ENCODE results near the gene EFS.
"Not testable (repeated sequence)": the region's sequence is repeated elsewhere in the genome, so short reads cannot be mapped to it uniquely, and the experiment has no call there.

EFS gene, protein sequence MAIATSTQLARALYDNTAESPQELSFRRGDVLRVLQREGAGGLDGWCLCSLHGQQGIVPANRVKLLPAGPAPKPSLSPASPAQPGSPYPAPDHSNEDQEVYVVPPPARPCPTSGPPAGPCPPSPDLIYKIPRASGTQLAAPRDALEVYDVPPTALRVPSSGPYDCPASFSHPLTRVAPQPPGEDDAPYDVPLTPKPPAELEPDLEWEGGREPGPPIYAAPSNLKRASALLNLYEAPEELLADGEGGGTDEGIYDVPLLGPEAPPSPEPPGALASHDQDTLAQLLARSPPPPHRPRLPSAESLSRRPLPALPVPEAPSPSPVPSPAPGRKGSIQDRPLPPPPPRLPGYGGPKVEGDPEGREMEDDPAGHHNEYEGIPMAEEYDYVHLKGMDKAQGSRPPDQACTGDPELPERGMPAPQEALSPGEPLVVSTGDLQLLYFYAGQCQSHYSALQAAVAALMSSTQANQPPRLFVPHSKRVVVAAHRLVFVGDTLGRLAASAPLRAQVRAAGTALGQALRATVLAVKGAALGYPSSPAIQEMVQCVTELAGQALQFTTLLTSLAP

DNA sequence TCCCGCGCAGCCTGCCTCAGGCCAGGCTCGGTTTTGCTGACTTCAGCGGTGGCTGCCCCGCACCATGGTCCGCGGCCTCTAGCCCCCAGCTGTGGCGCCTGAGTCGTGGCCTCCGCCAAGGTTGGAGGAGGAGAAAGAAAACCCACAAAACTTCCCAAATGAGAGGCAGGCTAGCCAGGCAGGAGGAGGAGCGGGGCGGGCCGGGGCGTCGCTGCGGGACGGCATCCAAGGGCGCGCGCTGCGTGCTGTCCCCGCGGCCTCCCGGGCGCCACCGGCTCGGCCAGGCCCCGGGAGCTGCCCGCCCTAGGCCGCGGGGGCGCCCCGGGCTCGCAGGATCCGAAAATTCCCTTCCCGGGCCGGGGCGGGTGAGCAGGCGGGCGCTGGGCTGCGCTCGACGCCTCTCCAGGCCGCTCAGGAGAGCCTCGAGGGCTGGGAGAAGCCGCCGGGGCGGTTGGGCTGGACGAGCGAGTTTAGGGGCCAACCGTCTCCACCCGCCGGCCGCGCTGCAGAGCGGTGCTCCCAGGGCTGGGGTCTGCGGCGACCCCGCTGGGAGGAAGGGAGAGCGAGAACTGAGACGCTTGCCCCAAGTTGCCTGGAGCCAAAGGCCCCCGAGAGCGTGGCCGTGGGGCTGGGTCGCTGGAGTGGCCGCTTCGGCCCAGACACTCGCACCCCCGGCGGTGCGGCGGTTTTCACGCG is at the start of gene EFS:
Gene EFS, minus strand, starts transcription at position 137 of the 696 bp plus-strand sequence. CDS start 147 bp downstream, outside the sequence.
- DNase-seq = no peak

DNA sequence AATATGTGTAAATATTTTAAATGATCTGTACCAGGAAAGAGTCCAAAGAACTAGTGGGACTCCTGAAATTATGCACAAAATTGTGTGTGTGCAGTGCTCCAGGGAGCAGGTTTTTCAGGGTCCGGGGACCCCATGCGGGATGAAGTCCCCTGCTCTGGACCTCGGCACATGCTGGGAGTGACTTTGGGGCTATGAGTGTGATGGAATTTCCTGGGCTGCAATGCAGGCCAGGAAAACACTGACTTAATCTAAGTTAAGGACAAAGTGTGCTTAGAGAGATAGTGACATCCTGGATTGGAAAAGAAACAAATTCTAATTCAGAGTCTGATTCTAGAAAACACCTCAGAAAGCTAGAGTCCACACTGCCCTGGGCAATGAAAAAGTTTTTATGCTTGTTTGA is 49.3 kb upstream of the EFS start:
- DNase-seq = no peak

DNA sequence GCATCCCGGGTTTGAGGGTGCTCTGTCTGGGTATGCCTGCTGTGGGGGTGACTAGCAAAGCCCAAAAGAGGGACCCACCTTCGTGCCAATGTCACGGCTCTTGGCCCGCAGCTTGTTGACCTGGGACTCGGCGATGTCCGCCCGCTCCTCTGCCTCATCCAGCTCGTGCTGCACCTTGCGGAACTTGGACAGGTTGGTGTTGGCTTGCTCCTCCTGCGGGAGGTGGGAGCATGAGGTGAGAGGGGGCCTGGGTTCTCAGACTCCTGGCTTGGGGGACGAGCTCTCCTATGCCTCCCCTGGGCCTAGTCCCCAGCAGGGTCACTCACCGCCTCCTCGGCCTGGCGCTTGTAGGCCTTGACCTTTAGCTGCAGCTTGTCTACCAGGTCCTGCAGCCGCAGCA is 48.7 kb upstream of the EFS start:
- DNase-seq = no peak

DNA sequence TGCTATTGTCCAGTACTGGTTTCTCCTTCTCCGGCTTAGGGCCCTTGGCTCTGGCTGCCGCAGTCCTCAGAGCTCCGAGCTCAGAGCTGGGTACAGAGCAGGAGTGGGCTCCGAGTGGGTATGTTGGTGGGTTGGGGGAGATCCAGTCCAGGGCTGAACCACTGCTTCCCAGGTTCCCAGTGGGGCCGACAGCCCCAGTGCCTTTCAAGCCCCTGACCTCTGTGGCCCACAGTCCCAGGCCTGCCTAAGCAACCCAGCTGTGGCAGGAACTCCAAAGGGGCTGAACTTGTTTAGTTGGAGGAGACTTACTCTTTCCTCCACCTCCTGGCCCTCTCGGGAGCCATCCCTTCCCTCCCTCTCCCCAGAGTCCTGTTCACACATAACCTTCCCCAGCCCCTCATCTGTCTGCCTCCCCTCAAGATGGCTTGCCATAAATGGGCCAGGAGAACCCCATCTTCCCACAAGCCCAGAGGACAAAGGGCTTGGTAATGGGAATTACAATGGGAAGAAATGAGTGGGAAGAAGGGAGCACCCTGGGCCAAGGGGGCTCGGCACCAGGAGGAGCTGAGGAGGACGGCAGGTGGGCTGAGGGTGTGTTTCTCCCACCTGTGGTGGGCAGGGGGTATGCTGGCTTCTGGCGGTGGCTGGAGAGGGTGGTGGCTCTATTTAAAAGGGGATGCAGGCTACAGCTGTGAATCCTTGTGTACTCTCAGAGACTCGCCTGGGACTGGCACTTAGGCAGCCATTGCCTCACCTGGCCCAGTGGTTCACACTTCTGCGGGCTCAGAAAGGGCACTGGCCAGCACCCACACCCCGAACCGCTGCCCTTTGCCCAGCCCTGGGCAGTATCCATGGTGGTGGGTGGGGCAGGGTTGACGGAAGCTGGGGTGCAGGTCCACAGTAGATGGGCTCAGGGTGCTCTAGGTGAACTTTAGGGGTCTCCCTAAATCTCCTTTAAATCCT is 46.9 kb upstream of the EFS start:
- DNase-seq = no peak

DNA sequence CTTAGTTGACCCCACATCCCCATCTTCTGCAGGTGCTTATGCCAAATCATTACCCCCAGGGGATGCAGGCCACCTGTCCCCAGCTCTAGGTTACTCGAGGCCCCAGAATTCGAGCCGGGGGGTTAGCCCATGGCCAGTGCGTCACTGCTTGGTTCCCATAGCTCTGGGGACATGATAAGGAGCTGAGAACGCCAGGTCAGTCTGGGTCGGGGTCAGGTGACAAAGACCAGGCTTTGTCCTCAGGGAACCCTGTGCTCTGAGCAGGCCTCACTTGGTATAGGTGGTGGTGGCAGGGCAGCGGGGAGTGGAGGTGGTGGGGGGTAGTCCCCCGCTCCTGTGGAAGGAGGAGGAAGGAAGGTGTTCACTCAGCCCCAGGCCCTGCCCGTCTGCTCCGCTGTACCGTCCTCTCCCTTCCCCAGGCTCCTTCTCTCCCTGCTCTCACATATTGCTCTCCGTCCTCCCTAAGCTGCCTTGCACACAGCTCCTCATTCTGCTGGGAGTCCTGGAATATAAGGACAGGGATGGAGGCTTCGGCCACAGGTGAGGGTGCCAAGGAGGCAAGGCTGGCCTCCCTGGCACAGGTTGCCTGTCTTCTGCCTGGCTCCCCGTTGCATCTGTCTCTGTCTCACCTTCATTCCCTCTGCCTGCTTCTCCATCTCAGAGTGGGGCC is 45.1 kb upstream of the EFS start:
- no peak for DNase-seq

DNA sequence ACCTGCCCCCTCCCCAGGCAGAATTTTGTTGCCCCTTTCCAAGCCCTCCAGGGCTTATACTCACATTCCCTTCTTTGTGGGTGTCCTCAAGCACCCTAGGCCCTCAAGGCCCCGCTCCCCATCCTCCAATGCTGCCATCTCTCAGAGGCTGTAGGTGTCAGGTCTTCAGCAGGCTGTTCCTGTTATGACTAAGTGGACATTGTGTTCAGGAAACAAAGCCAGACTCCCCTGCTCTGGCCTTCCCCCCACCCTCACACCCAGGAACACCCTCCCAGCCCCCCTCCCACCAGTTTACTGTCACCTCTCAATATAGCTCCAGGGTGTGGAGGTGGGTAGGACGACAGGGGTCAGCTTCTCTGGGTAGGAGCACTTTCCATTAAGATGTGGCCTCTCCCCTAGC is 44.5 kb upstream of the EFS start:
- no peak for DNase-seq

DNA sequence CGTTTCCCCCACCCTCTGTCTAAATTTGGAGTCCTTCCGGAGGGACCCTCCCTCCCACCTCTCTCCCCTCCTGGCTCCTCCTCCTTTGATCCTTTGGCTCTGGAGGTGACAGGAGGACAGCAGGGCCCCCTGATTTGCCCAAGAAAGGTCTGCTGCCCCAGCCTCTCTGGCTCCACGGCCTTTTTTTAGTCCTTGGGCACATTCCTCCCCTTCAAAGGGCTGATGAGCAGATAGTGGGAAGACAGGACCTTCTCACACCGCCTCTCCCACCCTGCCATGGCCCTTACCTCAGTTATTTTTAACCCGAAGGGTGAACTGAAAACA is 43.3 kb upstream of the EFS start:
- DNase-seq = no peak

DNA sequence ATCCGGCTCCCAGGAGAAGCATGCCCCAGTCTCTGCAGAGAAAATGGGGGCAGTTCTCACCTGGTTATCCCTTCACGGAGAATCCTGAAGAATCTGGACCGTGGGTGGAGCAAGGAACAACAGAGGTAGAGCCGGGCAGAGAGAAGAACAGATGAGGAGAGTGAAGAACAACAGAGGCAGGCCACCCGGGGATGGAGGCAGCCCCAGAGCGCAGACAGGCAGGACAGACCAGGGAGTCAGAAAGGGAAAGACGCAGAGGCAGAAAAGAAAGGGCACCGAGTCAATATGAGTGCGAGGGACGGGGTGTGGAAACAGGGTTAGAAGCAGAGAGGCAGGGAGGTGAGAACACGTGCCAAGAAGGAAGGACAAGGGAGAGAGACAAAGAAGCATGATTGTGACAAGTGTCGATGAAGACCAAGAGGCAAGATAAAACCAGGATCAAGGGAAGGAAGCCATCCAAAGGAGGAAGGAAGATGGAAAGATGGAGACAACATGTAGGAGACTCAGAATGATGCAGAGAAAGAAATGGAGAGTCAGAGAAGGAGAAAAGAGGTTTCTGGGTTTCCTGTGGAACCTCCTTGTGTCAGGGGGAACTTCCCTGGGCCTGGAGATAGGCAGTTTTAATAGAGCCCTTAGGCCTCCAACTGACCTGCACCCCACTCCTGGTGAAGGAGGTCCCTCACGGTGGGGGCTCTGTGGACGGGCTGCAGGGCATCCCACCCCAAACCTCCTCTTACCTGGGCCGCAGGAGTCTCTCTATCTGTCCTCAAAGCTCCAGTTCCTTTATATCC is 42.7 kb upstream of the EFS start, which contains the start of gene MYH6:
Gene MYH6, minus strand, starts transcription at position 758 of the 791 bp plus-strand sequence. CDS start 1,050 bp downstream, outside the sequence.
- no peak for DNase-seq

DNA sequence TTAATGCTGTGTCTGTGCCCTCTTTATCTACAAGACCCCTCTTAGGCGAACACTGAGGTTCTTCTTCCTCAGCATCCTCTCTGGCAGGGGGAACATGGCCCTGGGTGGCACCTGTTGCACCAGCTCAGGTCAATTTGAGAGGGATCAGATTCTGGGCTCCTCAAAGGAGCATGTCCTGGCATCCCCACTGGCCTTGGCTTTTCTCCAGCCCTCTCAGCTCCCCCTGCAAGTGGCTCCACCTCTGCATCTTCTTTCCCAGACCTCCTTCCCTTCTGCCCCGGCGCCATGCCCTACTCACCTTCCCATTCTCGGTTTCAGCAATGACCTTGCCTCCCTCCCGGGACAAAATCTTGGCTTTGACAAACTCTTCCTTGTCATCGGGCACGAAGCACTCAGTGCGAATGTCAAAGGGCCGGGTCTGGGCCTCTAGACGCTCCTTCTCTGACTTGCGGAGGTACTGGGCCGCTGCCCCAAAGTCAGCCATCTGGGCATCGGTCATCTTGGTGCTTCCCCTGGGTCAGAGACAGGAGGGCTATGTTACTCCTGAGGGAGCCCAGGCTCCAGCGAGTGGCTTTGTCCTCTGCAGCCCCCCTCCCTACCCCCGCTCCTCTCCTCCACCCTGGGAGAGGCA is 41.9 kb upstream of the EFS start:
- no peak for DNase-seq

DNA sequence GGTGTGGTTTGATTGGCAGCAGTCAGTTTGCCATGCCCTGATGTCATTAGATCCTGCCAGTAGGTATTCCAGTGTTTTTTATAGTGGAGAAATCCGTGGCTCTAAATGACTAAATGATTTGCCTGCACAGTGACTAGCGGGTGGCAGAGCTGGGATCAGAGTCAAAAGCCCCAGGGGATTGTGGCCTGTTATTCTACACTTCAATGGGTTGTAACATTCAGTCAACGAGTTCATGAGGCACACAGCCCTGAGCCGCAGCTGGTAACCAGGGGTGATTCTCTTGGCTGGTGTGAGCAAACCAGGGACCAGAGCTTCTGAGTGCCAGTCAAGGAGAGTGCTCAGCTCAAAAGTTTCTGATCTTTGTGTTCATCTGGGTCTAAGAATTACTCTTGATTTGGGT is 41.3 kb upstream of the EFS start:
- no peak for DNase-seq

DNA sequence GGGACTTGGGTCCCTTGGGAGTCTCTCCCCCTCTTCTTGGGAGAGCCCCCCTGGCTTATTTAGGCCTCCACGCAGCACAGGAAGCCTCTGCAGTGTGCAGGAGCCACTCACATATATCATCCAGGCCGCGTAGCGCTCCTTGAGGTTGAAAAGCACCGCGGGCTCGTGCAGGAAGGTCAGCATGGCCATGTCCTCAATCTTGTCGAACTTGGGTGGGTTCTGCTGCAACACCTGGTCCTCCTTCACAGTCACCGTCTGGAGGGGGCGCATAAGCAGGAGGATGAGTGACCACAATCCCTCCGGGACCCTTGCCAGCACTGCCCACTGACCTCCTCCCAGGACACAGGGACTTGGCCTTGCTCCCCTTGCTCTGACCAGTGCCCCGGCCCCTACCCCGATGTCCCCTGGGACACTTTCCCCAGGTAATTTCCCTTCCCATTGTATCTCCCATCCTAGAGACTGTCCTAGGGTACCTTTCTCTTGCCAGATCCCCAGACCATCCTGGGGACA is 40.6 kb upstream of the EFS start:
- DNase-seq = no peak

DNA sequence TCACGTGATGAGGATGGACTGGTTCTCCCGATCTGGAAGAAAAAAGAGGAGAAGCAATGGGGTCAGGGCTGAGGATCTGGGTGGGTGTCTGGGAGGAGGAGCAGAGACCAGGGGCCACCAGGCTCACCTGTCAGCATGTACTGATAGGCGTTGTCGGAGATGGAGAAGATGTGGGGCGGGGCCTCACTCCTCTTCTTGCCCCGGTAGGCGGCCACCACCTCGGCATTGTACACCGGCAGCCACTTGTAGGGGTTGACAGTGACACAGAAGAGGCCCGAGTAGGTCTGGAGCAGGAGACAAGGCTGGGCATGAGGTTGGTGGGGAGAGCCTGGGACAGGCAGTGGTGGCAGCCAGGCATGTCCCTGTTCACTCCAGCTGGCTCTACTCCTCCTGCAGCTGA is 40.1 kb upstream of the EFS start:
- no peak for DNase-seq

DNA sequence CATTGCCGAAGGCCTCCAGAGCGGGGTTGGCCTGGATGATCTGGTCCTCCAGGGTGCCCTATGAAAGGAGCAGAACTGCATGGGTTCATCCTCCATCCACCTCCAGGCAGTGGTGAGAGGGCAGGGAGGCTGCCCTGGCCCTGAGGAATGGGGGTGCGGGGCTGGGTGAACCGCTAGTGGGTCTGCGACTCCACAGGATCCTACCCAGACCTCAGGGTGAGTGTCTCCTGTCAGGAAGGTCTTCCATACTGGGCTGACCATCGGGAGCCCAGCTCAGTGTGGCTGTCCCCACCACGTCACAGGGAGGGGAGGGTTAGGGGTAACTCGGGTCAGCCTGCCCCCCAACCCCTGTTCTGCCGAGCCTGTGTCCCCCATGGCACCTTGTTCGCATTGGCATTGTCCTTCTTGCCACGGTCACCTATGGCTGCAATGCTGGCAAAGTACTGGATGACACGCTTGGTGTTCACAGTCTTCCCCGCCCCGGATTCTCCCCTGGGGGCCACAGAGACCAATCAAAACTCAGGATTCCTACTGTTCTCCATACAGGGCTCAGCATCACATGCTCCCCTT is 39.4 kb upstream of the EFS start:
- DNase-seq = no peak

DNA sequence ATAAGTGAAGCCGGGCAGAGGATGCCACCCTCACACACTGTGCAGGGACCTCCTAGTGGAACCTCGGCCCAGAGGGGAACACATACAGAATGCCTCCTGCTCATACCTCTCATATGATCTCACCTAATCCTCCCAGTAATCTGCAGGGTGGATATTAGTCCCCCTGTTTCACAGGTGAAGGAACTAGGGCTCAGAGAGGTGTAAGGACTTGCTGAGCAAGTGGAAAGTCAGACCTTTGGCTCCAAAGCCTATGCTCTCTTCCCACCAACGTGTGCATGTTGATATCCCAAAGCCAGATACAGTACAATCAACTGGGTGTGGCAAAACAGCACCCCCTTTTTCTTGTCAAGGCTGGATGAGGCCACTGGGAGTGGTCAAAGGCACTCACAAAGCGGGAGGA is 38.9 kb upstream of the EFS start:
- no peak for DNase-seq

DNA sequence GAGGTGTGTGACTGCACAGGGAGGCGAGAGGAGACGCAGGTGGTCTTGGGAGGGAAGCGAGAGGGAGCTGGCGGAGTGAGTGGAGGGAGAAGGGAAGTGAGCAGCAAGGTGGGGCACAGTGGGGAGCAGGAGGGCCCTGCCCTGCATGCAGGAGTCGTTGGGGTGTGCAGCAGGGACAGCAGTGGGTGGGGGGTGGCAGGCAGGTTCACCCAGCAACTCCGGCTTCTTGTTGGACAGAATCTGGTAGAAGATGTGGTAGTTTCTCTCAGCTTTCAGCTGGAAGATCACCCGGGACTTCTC is 38.1 kb upstream of the EFS start:
- DNase-seq = no peak

DNA sequence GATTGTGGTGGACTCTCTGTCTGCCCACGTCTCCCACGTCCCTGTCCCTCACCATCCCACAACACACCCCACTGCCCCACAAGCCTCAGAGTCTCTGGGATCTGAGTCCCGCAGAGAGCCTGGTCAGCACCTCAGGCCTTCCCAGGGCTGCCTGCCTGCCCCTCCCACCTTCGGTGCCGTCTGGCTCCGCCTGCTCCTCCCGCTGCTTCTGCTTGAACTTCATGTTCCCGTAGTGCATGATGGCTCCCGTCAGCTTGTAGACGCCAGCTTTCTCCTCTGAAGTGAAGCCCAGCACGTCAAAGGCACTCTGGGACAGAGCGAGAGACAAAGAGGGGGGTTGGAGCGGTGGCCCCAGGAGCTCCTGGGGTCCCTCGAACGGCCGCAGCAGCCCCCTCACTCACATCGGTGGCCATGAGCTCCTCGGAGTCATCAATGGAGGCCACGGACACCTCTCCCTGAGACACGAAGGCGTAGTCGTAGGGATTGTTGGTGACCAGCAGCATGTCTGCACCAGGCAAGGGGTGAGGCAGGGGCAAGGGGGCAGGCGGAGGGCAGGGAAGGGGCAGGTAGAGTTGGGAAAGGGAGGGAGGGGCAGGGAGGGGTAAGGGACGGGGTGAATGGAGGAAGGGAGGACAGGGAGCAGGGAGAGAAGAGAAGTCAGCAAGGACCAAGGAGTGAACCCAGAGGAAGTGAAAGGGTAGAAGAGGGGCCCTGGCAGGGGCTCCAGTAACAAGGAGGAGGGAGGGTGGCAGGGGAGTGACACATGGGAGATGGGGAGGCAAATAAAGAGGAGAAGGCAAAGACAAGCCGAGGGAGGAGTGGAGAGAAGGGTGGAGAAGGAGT is 37.5 kb upstream of the EFS start:
- no peak for DNase-seq

DNA sequence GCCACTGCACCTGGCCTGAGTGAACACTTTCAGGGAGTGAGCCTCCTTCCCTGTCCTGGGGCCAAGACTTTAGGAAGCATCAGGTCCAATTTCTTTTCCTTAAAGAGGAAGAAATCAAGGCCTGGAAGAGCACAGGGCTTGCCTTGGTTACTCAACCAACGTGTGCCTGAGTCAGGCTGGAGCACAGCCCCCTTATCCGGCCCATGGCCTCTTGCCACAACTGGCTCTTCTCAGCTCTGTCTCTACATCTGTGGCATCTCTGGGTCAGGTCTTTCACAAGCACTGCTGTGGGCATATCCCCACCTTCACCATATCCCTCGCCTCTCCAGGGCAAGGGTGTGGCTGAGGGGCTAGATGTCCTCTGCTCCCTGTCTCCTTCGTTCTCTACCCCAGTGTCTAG is 36.3 kb upstream of the EFS start:
- DNase-seq = no peak

DNA sequence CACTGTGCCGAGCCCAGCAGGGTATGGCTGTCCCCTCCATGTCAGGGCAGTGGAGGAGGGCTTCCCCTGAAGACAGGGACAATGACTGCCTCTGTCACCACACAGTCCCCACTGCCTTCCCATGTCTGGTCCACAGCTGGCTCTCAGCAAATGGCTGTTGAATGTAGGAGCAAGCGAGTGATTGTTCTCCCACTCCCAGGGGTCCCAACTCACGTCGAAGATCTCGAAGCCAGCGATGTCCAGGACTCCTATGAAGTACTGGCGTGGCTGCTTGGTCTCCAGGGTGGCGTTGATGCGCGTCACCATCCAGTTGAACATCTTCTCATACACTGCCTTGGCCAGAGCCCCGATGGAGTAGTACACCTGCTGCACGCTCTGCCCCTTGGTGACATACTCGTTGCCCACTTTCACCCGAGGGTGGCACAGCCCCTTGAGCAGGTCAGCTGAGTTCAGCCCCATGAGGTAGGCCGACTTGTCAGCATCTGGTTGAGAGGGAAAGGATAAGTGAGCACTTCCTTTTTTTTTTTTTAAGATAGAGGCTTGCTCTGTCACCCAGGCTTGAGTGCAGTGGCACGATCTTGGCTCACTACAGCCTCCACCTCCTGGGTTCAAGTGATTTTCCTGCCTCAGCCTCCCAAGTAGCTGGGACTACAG is 35.7 kb upstream of the EFS start:
- DNase-seq = not testable (repeated sequence)

DNA sequence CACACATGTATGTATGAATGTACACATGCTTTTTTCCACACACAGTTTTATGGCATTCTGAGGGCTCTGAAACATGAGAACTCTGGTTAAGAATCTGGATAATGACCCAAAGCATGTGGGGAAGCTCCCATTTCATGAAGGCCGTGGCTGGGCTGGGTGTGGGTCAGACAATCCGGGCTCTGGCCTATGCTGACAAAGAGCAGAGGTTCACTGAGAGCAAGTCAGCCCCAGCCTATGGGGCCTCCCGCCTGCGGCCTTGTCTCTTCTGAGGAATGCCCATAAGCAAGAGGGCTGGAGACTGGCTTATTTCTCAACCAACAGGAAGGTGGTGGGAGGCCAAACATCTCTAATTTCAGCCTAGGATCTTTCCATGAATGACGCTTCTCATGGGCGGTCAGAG is 34.6 kb upstream of the EFS start:
- no peak for DNase-seq
